ENCODE results near the gene TCF7. TPM values are rescaled to one million over a fixed set of nuclear protein-coding genes. Genes with fewer than 3 reads are reported as not detected.

TCF7 gene
- total RNA-seq, 1 donor from 2014 or later = 11.7 TPM

DNA sequence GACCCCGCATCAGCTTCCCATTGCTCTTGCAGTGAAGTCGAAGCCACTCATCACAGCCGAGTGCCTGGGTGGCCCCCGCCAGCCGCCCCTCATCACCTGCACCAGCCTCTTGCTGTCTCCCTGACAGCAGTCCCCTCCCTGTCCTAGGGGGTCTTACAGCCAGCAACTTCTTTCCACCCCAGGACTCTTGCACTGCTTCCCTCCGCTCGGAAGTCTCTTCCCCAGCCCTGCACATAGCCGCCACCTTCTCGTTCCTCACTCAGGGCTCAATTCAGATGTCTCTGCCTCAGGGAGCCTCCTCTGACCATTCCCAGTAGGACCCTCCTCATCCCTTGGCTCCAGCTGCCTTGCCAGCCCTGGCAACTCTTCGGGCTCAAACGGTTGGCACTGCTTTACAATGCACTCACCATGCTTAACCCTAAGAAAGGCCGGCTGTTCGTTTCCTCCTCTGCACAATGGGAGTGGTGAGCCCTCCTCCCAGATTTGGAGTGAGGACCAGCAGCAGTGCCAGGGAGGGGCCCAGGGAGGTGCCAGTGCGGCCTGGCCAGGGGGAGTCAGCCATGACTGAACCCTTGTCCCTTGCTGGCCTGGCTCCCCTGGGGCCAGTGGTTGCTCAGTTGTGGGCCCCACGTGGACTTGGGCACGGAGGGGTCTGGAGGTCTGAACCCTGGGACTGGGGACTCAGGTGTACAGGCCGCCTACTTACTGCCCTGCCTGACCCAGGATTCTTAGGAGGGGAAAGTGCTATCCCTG lies 6.1 kb downstream of the TCF7 start:
- no peaks in the 10 kb centered on the region for H3K9me3 Mint-ChIP-seq

DNA sequence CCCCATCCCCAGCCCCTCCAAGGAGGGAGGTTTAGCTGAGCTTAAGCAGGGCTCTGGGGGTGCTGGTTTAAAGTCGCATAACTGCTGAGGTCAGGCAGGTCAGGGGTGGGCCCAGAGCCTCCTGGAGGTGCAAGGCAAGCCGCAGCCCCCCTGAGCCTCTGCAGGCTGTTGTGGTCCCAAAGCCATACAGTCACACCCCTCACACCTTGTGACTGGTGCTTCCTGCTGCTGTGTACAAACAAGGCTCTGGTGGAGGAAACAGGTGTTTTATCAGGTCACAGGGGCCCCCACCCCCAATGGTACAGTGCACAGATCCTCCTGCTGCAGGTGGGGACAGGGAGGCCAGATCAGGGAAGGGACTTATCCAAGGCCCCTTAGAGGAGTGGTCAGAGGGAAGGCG lies 8.0 kb downstream of the TCF7 start:
- Mint-ChIP-seq H3K4me3 (no peak overlapping the region), H3K27me3 (no peaks in the 10 kb centered on the region), H3K4me1 (ENCODE audit: unreplicated experiment) (no peaks in the 10 kb centered on the region), H3K27ac (no peak overlapping the region), H3K9me3 (no peaks in the 10 kb centered on the region), H3K36me3 (peaks cover 4% of the 10 kb centered on the region)
- no peak for DNase-seq (ENCODE audit: extremely low spot score, unreplicated experiment)
- TF ChIP-seq, protein P1, sequence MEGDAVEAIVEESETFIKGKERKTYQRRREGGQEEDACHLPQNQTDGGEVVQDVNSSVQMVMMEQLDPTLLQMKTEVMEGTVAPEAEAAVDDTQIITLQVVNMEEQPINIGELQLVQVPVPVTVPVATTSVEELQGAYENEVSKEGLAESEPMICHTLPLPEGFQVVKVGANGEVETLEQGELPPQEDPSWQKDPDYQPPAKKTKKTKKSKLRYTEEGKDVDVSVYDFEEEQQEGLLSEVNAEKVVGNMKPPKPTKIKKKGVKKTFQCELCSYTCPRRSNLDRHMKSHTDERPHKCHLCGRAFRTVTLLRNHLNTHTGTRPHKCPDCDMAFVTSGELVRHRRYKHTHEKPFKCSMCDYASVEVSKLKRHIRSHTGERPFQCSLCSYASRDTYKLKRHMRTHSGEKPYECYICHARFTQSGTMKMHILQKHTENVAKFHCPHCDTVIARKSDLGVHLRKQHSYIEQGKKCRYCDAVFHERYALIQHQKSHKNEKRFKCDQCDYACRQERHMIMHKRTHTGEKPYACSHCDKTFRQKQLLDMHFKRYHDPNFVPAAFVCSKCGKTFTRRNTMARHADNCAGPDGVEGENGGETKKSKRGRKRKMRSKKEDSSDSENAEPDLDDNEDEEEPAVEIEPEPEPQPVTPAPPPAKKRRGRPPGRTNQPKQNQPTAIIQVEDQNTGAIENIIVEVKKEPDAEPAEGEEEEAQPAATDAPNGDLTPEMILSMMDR (conservative IDR thresholded peaks at IDR 0.05) = no peak

More for the DNA sequence above, 6.1 kb downstream of the TCF7 start:
- no peaks in the 10 kb centered on the region for H3K4me1 Mint-ChIP-seq (ENCODE audit: unreplicated experiment)
- H3K27me3 Mint-ChIP-seq = peaks cover 4% of the 10 kb centered on the region
- H3K27ac Mint-ChIP-seq = no peak overlapping the region
- TF ChIP-seq, protein P1 (conservative IDR thresholded peaks at IDR 0.05) = no peak
- no peak overlapping the region for H3K4me3 Mint-ChIP-seq
- DNase-seq (ENCODE audit: extremely low spot score, unreplicated experiment) = no peak
- H3K36me3 Mint-ChIP-seq = peaks cover 4% of the 10 kb centered on the region

DNA sequence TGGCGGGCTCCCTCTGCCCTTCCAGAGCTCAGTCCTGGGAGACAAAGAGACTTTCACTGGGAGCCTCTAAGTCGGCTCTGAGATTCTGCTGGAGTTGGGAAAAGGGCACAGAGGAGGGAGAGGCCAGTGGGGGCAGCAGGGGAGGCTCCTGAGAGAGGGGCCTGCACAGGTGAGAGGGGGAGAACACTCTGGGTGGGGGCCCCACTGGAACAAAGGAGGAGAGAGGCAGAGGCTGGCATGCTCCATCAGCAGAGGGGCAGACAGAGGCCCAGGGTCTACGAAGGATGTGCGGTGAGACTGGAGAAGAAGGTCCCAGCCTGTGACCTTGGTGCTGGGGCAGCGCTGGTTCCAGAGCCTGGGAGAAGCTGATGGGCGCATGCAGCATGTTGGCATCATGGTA lies 8.9 kb downstream of the TCF7 start:
- H3K27ac Mint-ChIP-seq = no peak overlapping the region

DNA sequence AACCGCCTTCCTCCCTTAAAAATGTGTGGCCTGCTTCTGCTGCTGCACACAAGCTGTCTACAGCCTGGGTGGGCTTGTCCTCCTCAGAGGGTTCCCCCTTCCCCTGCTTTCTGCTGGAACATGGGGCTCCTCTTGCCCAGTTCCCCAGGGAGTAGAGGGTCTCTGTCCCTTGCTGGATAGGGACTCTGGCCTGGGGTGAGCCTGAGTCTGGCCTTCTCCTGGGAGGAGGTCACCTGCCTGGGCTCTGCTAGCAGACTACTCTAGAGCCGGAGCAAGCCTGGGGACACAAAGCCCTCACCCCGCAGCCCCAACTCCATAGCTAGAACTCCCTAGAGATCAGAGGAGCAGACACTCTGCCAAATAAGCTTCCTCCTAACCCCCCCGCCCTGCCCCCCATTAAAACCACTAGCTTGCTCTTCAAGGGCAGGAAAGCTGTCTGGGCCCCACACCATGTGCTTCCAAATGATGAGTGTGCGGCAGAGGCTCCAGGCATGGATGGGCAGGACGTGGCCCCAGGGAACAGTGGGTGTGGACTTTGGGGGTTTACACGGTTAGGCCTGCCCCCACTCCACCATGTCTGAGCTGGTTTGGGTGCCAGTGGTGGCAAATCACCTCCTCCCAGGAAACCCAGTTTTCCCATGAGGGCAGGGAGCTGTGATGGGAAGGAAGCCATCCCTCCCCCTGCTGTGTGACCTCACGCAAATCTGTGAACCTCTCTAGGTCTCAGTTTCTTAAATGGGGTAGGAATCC lies 10.0 kb downstream of the TCF7 start:
- Mint-ChIP-seq H3K27ac (no peak overlapping the region), H3K9me3 (no peaks in the 10 kb centered on the region), H3K27me3 (no peaks in the 10 kb centered on the region), H3K4me3 (no peak overlapping the region), H3K36me3 (no peaks in the 10 kb centered on the region), H3K4me1 (ENCODE audit: unreplicated experiment) (no peaks in the 10 kb centered on the region)
- DNase-seq (ENCODE audit: extremely low spot score, unreplicated experiment) = no peak
- TF ChIP-seq, protein P1 (conservative IDR thresholded peaks at IDR 0.05) = no peak

More for the DNA sequence above, 8.9 kb downstream of the TCF7 start:
- Mint-ChIP-seq H3K27me3 (no peaks in the 10 kb centered on the region), H3K9me3 (no peaks in the 10 kb centered on the region), H3K36me3 (peaks cover 4% of the 10 kb centered on the region), H3K4me1 (ENCODE audit: unreplicated experiment) (no peaks in the 10 kb centered on the region), H3K4me3 (no peak overlapping the region)
- TF ChIP-seq, protein P1 (conservative IDR thresholded peaks at IDR 0.05) = no peak
- no peak for DNase-seq (ENCODE audit: extremely low spot score, unreplicated experiment)

DNA sequence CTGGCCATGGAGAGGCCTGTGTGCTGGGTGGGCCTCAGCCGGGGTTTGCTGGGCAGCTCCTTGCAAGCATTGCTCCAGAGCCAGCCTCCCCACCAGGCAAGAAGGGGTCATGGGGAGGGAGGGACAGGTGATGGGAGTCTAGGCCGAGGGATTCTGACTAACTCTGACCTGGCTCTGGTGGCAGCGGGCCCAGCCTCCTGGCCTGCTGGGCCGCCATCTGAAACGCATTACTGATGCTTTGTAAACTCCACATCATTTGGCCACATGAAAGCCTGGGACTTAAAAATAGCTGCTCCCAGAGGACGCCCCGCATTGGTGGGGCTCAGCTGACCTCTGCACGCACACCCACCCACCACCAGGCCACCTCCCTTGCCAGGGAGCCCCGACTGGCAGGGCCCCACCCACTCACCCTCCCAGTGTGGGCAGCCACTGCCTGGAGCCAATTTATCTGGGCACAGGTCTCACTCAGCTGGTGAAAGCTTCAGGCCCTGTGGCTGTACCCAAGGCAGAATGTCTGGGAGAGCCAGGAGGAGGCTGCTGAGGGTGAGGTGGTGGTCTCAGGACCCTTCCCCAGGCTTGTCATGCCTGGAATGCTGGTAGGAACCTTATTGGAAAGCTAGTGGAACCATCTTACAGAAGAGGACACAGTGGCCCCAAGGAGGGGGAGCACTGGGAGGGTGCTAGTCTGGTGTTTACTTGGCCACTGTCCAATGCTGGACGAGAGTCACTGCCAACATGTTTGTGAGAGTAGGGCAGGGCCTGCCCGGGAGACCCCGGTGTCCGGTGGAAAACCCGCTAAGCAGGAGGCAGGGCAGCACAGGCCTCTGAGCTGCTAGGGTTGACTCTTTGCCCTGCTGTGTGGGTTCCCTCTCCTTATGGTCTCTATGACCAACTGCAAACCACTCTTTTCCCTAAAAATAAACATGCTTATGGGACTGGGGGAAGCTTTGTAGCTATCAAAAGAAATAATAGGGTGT lies 10.8 kb downstream of the TCF7 start:
- no peak for DNase-seq (ENCODE audit: extremely low spot score, unreplicated experiment)
- H3K9me3 Mint-ChIP-seq = no peaks in the 10 kb centered on the region
- H3K36me3 Mint-ChIP-seq = no peaks in the 10 kb centered on the region
- TF ChIP-seq, protein P1 (conservative IDR thresholded peaks at IDR 0.05) = no peak
- no peak overlapping the region for H3K27ac Mint-ChIP-seq
- no peaks in the 10 kb centered on the region for H3K4me1 Mint-ChIP-seq (ENCODE audit: unreplicated experiment)
- H3K4me3 Mint-ChIP-seq = no peak overlapping the region
- H3K27me3 Mint-ChIP-seq = no peaks in the 10 kb centered on the region
